HEK293 (cell line): ENCODE results near the gene KPNA3.

Experiments
- GFI1B ChIP-seq: fragments of 450-650 bp; formaldehyde crosslinking; IDR thresholded peaks from 2 replicates; pipeline ENCODE4 v1.5.1; 2016; ENCODE audit warnings: missing biosample characterization, missing genetic modification characterization
- GLI4 ChIP-seq: fragments of 450-650 bp; formaldehyde crosslinking; IDR thresholded peaks from 2 replicates; pipeline ENCODE4 v1.5.1; 2016; ENCODE audit warnings: missing biosample characterization, missing genetic modification characterization
- IKZF3 ChIP-seq: fragments of 450-650 bp; IDR thresholded peaks from 2 replicates; pipeline ENCODE4 v1.5.0; 2018; ENCODE audit warnings: missing biosample characterization, mild to moderate bottlenecking, missing genetic modification characterization, moderate library complexity
- KLF16 ChIP-seq: fragments of 450-650 bp; formaldehyde crosslinking; IDR thresholded peaks from 2 replicates; pipeline ENCODE4 v1.5.1; 2017; ENCODE audit warnings: missing biosample characterization, missing genetic modification characterization
- RBAK ChIP-seq: fragments of 450-650 bp; formaldehyde crosslinking; IDR thresholded peaks from 2 replicates; pipeline ENCODE4 v1.5.1; 2016; ENCODE audit warnings: missing biosample characterization, missing genetic modification characterization
- SP3 ChIP-seq: fragments of 450-650 bp; formaldehyde crosslinking; IDR thresholded peaks from 2 replicates; pipeline ENCODE4 v1.5.1; 2016; ENCODE audit warnings: missing biosample characterization, missing genetic modification characterization
- SP7 ChIP-seq: fragments of 450-650 bp; formaldehyde crosslinking; IDR thresholded peaks from 2 replicates; pipeline ENCODE4 v1.5.1; 2016; ENCODE audit warnings: missing biosample characterization, missing genetic modification characterization
- ZBTB17 ChIP-seq: fragments of 450-650 bp; formaldehyde crosslinking; IDR thresholded peaks from 2 replicates; pipeline ENCODE4 v1.5.1; 2016; ENCODE audit warnings: missing biosample characterization, missing genetic modification characterization
- ZFP69B ChIP-seq: fragments of 450-650 bp; formaldehyde crosslinking; IDR thresholded peaks from 2 replicates; pipeline ENCODE4 v1.5.1; 2016; ENCODE audit warnings: missing biosample characterization, missing genetic modification characterization
- ZIC2 ChIP-seq: fragments of 450-650 bp; formaldehyde crosslinking; IDR thresholded peaks from 2 replicates; pipeline ENCODE4 v1.5.1; 2016; ENCODE audit warnings: missing biosample characterization, missing genetic modification characterization
- ZNF112 ChIP-seq: fragments of 450-650 bp; formaldehyde crosslinking; IDR thresholded peaks from 2 replicates; pipeline ENCODE4 v1.5.0; 2017; ENCODE audit warnings: missing biosample characterization, missing genetic modification characterization
- ZNF169 ChIP-seq: fragments of 450-650 bp; formaldehyde crosslinking; IDR thresholded peaks from 2 replicates; pipeline ENCODE4 v1.5.1; 2016; ENCODE audit warnings: missing biosample characterization, missing genetic modification characterization
- ZNF292 ChIP-seq: fragments of 450-650 bp; formaldehyde crosslinking; IDR thresholded peaks from 2 replicates; pipeline ENCODE4 v1.5.1; 2016; ENCODE audit warnings: low read depth, missing biosample characterization, missing genetic modification characterization, borderline replicate concordance
- ZNF623 ChIP-seq: fragments of 450-650 bp; formaldehyde crosslinking; IDR thresholded peaks from 2 replicates; pipeline ENCODE4 v1.5.1; 2016; ENCODE audit warnings: missing biosample characterization, missing genetic modification characterization
- ZNF624 ChIP-seq: fragments of 450-650 bp; formaldehyde crosslinking; IDR thresholded peaks from 2 replicates; pipeline ENCODE4 v1.5.1; 2017; ENCODE audit warnings: missing biosample characterization, missing genetic modification characterization
- ZNF677 ChIP-seq: fragments of 450-650 bp; IDR thresholded peaks from 2 replicates; pipeline ENCODE4 v1.5.0; 2018; ENCODE audit warnings: missing biosample characterization, mild to moderate bottlenecking, missing genetic modification characterization, moderate library complexity
- TF ChIP-seq, protein P1 (sequence below): fragments of 450-650 bp; formaldehyde crosslinking; IDR thresholded peaks from 2 replicates; pipeline ENCODE4 v1.5.1; 2016; ENCODE audit warnings: missing biosample characterization, missing genetic modification characterization
- TF ChIP-seq, protein P2 (sequence below): fragments of 450-650 bp; formaldehyde crosslinking; IDR thresholded peaks from 2 replicates; pipeline ENCODE4 v1.5.1; 2016; ENCODE audit warnings: missing biosample characterization, missing genetic modification characterization
- TF ChIP-seq, protein P3 (sequence below): fragments of 450-650 bp; formaldehyde crosslinking; IDR thresholded peaks from 2 replicates; pipeline ENCODE4 v1.5.1; 2016; ENCODE audit warnings: missing biosample characterization, missing genetic modification characterization, low read depth
- TF ChIP-seq, protein P4 (sequence below): fragments of 450-650 bp; formaldehyde crosslinking; optimal IDR thresholded peaks from 2 replicates; pipeline ENCODE3; 2016; ENCODE audit warnings: missing biosample characterization, mild to moderate bottlenecking, missing genetic modification characterization
- TF ChIP-seq, protein P5 (sequence below): fragments of 450-650 bp; formaldehyde crosslinking; IDR thresholded peaks from 2 replicates; pipeline ENCODE4 v1.5.1; 2016; ENCODE audit warnings: missing biosample characterization, missing genetic modification characterization
- TF ChIP-seq, protein P6 (sequence below): fragments of 450-650 bp; formaldehyde crosslinking; IDR thresholded peaks from 2 replicates; pipeline ENCODE4 v1.5.1; 2017; ENCODE audit warnings: missing biosample characterization, missing genetic modification characterization
- TF ChIP-seq, protein P7 (sequence below): fragments of 450-650 bp; formaldehyde crosslinking; IDR thresholded peaks from 2 replicates; pipeline ENCODE4 v1.5.1; 2016; ENCODE audit warnings: missing biosample characterization, missing genetic modification characterization

The KPNA3 gene

DNA sequence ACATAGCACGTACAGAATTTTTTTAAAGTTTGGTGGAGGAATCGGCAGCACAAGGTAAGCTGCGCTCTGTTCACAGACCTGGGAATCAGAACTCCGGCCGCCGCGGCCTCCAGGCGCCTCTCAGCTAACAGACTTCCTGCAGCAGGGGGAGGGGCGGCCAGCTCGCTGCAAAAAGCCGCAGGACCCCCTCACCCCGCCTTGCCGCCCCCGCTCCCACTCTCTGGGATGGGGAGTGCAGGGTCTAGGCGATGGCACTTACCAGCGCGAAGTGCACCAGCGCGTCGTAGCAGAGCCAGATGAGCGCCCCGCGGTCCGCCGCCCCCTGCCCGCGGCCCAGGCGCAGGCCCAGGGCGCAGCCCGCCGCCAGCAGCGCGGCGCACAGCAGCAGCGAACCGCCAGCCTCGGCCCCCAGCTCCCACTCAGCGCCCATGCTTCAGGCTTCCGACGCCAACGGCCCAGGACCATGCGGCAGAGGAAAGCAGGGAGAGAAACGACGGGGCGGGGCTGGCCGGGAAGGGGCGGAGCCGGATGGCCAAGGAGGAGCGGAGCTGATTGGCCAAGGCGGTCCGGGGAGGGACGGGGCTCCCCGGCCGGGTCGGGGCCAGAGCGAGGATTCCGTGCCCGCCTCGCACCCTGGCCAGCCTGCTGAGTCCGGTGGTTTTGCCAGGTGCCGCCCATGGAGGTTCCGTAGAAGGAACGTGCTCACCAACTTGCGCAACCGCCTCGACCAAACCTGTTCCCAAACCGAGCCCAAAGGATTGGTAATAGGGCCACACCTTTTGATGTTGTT is 101.3 kb downstream of the KPNA3 start, which contains the start of gene EBPL (continued):
- TF ChIP-seq, protein P1, sequence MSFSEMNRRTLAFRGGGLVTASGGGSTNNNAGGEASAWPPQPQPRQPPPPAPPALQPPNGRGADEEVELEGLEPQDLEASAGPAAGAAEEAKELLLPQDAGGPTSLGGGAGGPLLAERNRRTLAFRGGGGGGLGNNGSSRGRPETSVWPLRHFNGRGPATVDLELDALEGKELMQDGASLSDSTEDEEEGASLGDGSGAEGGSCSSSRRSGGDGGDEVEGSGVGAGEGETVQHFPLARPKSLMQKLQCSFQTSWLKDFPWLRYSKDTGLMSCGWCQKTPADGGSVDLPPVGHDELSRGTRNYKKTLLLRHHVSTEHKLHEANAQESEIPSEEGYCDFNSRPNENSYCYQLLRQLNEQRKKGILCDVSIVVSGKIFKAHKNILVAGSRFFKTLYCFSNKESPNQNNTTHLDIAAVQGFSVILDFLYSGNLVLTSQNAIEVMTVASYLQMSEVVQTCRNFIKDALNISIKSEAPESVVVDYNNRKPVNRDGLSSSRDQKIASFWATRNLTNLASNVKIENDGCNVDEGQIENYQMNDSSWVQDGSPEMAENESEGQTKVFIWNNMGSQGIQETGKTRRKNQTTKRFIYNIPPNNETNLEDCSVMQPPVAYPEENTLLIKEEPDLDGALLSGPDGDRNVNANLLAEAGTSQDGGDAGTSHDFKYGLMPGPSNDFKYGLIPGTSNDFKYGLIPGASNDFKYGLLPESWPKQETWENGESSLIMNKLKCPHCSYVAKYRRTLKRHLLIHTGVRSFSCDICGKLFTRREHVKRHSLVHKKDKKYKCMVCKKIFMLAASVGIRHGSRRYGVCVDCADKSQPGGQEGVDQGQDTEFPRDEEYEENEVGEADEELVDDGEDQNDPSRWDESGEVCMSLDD: no peak
- TF ChIP-seq, protein P2, sequence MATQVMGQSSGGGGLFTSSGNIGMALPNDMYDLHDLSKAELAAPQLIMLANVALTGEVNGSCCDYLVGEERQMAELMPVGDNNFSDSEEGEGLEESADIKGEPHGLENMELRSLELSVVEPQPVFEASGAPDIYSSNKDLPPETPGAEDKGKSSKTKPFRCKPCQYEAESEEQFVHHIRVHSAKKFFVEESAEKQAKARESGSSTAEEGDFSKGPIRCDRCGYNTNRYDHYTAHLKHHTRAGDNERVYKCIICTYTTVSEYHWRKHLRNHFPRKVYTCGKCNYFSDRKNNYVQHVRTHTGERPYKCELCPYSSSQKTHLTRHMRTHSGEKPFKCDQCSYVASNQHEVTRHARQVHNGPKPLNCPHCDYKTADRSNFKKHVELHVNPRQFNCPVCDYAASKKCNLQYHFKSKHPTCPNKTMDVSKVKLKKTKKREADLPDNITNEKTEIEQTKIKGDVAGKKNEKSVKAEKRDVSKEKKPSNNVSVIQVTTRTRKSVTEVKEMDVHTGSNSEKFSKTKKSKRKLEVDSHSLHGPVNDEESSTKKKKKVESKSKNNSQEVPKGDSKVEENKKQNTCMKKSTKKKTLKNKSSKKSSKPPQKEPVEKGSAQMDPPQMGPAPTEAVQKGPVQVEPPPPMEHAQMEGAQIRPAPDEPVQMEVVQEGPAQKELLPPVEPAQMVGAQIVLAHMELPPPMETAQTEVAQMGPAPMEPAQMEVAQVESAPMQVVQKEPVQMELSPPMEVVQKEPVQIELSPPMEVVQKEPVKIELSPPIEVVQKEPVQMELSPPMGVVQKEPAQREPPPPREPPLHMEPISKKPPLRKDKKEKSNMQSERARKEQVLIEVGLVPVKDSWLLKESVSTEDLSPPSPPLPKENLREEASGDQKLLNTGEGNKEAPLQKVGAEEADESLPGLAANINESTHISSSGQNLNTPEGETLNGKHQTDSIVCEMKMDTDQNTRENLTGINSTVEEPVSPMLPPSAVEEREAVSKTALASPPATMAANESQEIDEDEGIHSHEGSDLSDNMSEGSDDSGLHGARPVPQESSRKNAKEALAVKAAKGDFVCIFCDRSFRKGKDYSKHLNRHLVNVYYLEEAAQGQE (tag by site-specific recombination): peak; percentile 51
- TF ChIP-seq SP7 (tag by site-specific recombination) (no peak), ZNF623 (tag by site-specific recombination) (no peak), ZBTB17 (tag by site-specific recombination) (peak; percentile 77), IKZF3 (tag by site-specific recombination) (peak; percentile 96), GLI4 (tag by site-specific recombination) (no peak), SP3 (peak; percentile 72), ZFP69B (tag by site-specific recombination) (0 out of 2 replicates have a peak, but pooled peaks have one; percentile 43), ZNF169 (tag by site-specific recombination) (no peak), KLF16 (tag by site-specific recombination) (no peak), RBAK (tag by site-specific recombination) (no peak), GFI1B (tag by site-specific recombination) (no peak), ZNF292 (tag by site-specific recombination) (no peak), ZNF112 (tag by site-specific recombination) (no peak), ZNF677 (no peak), ZIC2 (peak; percentile 35; the same call in 1 of the 2 replicates), ZNF624 (tag by site-specific recombination) (no peak)
- TF ChIP-seq, protein P3, sequence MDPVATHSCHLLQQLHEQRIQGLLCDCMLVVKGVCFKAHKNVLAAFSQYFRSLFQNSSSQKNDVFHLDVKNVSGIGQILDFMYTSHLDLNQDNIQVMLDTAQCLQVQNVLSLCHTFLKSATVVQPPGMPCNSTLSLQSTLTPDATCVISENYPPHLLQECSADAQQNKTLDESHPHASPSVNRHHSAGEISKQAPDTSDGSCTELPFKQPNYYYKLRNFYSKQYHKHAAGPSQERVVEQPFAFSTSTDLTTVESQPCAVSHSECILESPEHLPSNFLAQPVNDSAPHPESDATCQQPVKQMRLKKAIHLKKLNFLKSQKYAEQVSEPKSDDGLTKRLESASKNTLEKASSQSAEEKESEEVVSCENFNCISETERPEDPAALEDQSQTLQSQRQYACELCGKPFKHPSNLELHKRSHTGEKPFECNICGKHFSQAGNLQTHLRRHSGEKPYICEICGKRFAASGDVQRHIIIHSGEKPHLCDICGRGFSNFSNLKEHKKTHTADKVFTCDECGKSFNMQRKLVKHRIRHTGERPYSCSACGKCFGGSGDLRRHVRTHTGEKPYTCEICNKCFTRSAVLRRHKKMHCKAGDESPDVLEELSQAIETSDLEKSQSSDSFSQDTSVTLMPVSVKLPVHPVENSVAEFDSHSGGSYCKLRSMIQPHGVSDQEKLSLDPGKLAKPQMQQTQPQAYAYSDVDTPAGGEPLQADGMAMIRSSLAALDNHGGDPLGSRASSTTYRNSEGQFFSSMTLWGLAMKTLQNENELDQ: no peak
- TF ChIP-seq, protein P4, sequence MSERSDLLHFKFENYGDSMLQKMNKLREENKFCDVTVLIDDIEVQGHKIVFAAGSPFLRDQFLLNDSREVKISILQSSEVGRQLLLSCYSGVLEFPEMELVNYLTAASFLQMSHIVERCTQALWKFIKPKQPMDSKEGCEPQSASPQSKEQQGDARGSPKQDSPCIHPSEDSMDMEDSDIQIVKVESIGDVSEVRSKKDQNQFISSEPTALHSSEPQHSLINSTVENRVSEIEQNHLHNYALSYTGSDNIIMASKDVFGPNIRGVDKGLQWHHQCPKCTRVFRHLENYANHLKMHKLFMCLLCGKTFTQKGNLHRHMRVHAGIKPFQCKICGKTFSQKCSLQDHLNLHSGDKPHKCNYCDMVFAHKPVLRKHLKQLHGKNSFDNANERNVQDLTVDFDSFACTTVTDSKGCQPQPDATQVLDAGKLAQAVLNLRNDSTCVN: peak; percentile 71
- TF ChIP-seq, protein P5, sequence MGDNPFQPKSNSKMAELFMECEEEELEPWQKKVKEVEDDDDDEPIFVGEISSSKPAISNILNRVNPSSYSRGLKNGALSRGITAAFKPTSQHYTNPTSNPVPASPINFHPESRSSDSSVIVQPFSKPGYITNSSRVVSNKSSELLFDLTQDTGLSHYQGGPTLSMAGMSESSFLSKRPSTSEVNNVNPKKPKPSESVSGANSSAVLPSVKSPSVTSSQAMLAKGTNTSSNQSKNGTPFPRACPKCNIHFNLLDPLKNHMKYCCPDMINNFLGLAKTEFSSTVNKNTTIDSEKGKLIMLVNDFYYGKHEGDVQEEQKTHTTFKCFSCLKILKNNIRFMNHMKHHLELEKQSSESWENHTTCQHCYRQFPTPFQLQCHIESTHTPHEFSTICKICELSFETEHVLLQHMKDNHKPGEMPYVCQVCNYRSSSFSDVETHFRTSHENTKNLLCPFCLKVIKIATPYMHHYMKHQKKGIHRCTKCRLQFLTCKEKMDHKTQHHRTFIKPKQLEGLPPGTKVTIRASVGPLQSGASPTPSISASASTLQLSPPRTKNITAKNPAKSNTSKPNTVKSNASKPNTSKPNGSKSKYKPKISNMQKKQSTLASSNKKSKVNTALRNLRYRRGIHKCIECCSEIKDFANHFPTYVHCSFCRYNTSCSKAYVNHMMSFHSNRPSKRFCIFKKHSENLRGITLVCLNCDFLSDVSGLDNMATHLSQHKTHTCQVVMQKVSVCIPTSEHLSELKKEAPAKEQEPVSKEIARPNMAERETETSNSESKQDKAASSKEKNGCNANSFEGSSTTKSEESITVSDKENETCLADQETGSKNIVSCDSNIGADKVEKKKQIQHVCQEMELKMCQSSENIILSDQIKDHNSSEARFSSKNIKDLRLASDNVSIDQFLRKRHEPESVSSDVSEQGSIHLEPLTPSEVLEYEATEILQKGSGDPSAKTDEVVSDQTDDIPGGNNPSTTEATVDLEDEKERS (tag by site-specific recombination): no peak
- TF ChIP-seq, protein P6, sequence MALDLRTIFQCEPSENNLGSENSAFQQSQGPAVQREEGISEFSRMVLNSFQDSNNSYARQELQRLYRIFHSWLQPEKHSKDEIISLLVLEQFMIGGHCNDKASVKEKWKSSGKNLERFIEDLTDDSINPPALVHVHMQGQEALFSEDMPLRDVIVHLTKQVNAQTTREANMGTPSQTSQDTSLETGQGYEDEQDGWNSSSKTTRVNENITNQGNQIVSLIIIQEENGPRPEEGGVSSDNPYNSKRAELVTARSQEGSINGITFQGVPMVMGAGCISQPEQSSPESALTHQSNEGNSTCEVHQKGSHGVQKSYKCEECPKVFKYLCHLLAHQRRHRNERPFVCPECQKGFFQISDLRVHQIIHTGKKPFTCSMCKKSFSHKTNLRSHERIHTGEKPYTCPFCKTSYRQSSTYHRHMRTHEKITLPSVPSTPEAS (tag by site-specific recombination): no peak
- TF ChIP-seq, protein P7, sequence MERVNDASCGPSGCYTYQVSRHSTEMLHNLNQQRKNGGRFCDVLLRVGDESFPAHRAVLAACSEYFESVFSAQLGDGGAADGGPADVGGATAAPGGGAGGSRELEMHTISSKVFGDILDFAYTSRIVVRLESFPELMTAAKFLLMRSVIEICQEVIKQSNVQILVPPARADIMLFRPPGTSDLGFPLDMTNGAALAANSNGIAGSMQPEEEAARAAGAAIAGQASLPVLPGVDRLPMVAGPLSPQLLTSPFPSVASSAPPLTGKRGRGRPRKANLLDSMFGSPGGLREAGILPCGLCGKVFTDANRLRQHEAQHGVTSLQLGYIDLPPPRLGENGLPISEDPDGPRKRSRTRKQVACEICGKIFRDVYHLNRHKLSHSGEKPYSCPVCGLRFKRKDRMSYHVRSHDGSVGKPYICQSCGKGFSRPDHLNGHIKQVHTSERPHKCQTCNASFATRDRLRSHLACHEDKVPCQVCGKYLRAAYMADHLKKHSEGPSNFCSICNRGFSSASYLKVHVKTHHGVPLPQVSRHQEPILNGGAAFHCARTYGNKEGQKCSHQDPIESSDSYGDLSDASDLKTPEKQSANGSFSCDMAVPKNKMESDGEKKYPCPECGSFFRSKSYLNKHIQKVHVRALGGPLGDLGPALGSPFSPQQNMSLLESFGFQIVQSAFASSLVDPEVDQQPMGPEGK (tag by site-specific recombination): peak; percentile 65; the same call in 1 of the 2 replicates
